ENCODE results near the gene UNC13B. TPM values are rescaled to one million over a fixed set of nuclear protein-coding genes. Genes with fewer than 3 reads are reported as not detected.

UNC13B gene
- total and polyA plus RNA-seq, 2 donors (not counting 3 experiments of a cell fraction or from before 2014, with no cell fraction given), result 30.1 to 46.2 TPM

GRCh38 chr9:35397216-35397698 lies 235.4 kb downstream of the UNC13B start:
- Histone ChIP-seq H3K36me3 (ENCODE audit: control insufficient read depth in 2 of 2, extremely low read depth in 1 of 2, insufficient read depth in 2 of 2, low read length in 2 of 2) (peaks cover 6 to 43% of the 10 kb centered on the region in 2 experiments), H3K9ac (replicated peaks; ENCODE audit: extremely low read depth, insufficient read depth, low read length) (no peak overlapping the region), H3K9me3 (replicated peaks; ENCODE audit: control insufficient read depth, insufficient read depth, low read length) (no peaks in the 10 kb centered on the region), H3K79me2 (ENCODE audit: control insufficient read depth, insufficient read depth, low read length) (no peaks in the 10 kb centered on the region), H3K27me3 (ENCODE audit: control insufficient read depth in 2 of 2, insufficient read depth in 2 of 2, low read length in 2 of 2) (no peaks in the 10 kb centered on the region), H3K9me1 (replicated peaks; ENCODE audit: control insufficient read depth, extremely low read depth, insufficient read depth, low read length) (no peaks in the 10 kb centered on the region), H4K20me1 (replicated peaks; ENCODE audit: control insufficient read depth, extremely low read depth, insufficient read depth, low read length) (no peaks in the 10 kb centered on the region), H2AFZ (ENCODE audit: low read depth, low read length) (no peak overlapping the region), H3K4me2 (ENCODE audit: insufficient read depth, low read length) (no peak overlapping the region), H3K4me1 (ENCODE audit: control insufficient read depth, extremely low read depth, insufficient read depth, low read length) (no peaks in the 10 kb centered on the region), H3K27ac (ENCODE audit: insufficient read depth, low read depth, low read length) (no peak overlapping the region), H3K4me3 (replicated peaks in 1 of 3; ENCODE audit: insufficient read depth in 1 of 3, low read depth in 1 of 3, low read length in 3 of 3) (no peak overlapping the region)
- CTCF ChIA-PET, result interaction anchor here (0.9 to 1.9 kb wide), 7 partner anchors 12 to 281 kb away, joined by 3 to 6 read pairs (median 3); no protein-coding TSS in a partner anchor
- dilution Hi-C loops (cut with MboI; ENCODE audit: extremely low pct_ligation_motif_present, low sequenced_read_pairs) (no loop called here), intact Hi-C loops (cut with micrococcal nuclease) (no loop called here)
- TF ChIP-seq CTCF (IDR thresholded peaks at IDR 0.05; ENCODE audit: extremely low read depth in 1 of 2, insufficient read depth in 1 of 2, low read depth in 1 of 2, low read length in 2 of 2) (no peak), MYC (IDR thresholded peaks at IDR 0.05; ENCODE audit: low read depth, low read length) (no peak)
- FAIRE-seq, result no peak
- DNase-seq (ENCODE audit: low read depth, low spot score), result no peak
- POLR2A ChIA-PET, result interaction anchor here (0.6 kb wide), 1 partner anchor 282 kb away, joined by 4 read pairs; the partner anchor contains the start of gene ATOSB
- no TSS peak for BruUV-seq (replicated peaks)

- no peaks in the 10 kb centered on the region for H3K79me2 ChIP-seq (ENCODE audit: control insufficient read depth, insufficient read depth, low read length)
- H4K20me1 ChIP-seq (replicated peaks; ENCODE audit: control insufficient read depth, extremely low read depth, insufficient read depth, low read length), result no peaks in the 10 kb centered on the region
- no peaks in the 10 kb centered on the region for H3K9me3 ChIP-seq (replicated peaks; ENCODE audit: control insufficient read depth, insufficient read depth, low read length)
- H3K9ac ChIP-seq (replicated peaks; ENCODE audit: extremely low read depth, insufficient read depth, low read length), result no peak overlapping the region
- H3K4me1 ChIP-seq (ENCODE audit: control insufficient read depth, extremely low read depth, insufficient read depth, low read length), result no peaks in the 10 kb centered on the region
- no peak for FAIRE-seq
- H3K27me3 ChIP-seq (ENCODE audit: control insufficient read depth in 2 of 2, insufficient read depth in 2 of 2, low read length in 2 of 2), result no peaks in the 10 kb centered on the region
- ChIA-PET POLR2A (no interaction called here), CTCF (interaction anchor here (0.7 to 1.9 kb wide), 7 partner anchors 13 to 156 kb away, joined by 3 to 6 read pairs (median 3); no protein-coding TSS in a partner anchor)
- BruUV-seq (replicated peaks), result no TSS peak
- H3K4me2 ChIP-seq (ENCODE audit: insufficient read depth, low read length), result no peak overlapping the region
- no peak overlapping the region for H3K27ac ChIP-seq (ENCODE audit: insufficient read depth, low read depth, low read length)
- no peaks in the 10 kb centered on the region for H3K9me1 ChIP-seq (replicated peaks; ENCODE audit: control insufficient read depth, extremely low read depth, insufficient read depth, low read length)
- dilution Hi-C loops (cut with MboI; ENCODE audit: extremely low pct_ligation_motif_present, low sequenced_read_pairs), result no loop called here
- intact Hi-C loops (cut with micrococcal nuclease), result no loop called here
- peaks cover 6 to 44% of the 10 kb centered on the region in 2 experiments for H3K36me3 ChIP-seq (ENCODE audit: control insufficient read depth in 2 of 2, extremely low read depth in 1 of 2, insufficient read depth in 2 of 2, low read length in 2 of 2)
- TF ChIP-seq FOS (IDR thresholded peaks at IDR 0.05; ENCODE audit: borderline replicate concordance, insufficient read depth, low read length) (no peak), POLR2A (IDR thresholded peaks at IDR 0.05; ENCODE audit: low read depth, low read length) (no peak)
- H2AFZ ChIP-seq (ENCODE audit: low read depth, low read length), result no peak overlapping the region
- no peak overlapping the region for H3K4me3 ChIP-seq (replicated peaks in 1 of 3; ENCODE audit: insufficient read depth in 1 of 3, low read depth in 1 of 3, low read length in 3 of 3)
- no peak for DNase-seq (ENCODE audit: low read depth, low spot score)
Observed at GRCh38 chr9:35397923-35398322, 236.1 kb downstream of the UNC13B start.

All from endothelial cell of umbilical vein (primary cell).